SK-MEL-5 (cell line): ENCODE results near the gene TNFRSF6B. TPM values are rescaled to one million over a fixed set of nuclear protein-coding genes. Genes with fewer than 3 reads are reported as not detected.
A peak's percentile ranks its signal among the peaks of the same experiment; 100 is the strongest.

Experiments
- DNase-seq: peaks from one replicate; pipeline ENCODE4 v3.0.0-alpha.2; 2016; ENCODE audit warnings: low read depth, low spot score
- in situ Hi-C: cut with HindIII; loops from 2 replicates; pipeline ENCODE4 v1.10.0; 2016; ENCODE audit warnings: low sequenced_read_pairs, high pct_unique_total_duplicates, low pct_unique_long_range_greater_than_20kb
- total RNA-seq: library from RNA; depleted of rRNA; stranded (reverse); fragments of >200 nt; shearing (Covaris generic); gene quantifications from 2 replicates; pipeline ENCODE4 v1.2.3, GENCODE V29; 2014

Gene TNFRSF6B
- total RNA-seq, 1 experiment from 2014 or later: 1.5 TPM

DNA sequence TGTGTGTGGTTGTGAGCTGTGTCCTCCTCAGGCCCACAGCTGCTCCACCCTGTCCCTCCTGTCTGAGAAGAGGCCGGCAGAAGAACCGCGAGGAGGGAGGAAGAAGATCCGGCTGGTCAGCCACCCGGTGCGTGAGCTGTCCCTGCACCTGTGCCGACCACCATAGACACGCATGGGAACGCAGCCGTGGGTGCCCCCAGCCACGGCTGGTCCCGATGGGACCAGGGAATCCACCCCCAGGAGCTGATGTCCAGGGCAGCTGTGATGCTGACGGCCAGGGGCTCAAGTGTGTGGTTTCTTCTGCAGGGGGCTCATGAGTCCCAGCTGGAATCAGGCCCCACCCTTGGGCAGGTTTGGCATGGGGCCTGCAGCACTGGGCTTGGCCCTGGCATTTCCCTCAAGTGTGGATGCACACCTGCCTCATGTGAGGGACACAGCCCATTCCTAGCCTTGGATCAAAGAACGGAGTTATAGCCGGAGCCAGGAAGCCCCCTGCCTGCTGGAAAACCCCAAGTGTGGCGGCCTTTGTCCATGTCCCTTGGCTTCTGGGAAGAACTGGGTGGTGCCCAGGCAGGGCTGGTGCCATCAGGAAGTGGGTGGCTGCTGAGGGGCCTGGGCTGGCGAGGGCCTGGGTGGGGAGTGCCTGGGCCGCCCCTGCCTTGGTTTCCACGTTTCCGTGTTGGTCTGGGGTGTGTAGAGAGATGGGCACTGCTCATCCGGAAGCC lies 4.6 kb upstream of the TNFRSF6B start:
- in situ Hi-C loops: no loop called here
- DNase-seq: no peak

DNA sequence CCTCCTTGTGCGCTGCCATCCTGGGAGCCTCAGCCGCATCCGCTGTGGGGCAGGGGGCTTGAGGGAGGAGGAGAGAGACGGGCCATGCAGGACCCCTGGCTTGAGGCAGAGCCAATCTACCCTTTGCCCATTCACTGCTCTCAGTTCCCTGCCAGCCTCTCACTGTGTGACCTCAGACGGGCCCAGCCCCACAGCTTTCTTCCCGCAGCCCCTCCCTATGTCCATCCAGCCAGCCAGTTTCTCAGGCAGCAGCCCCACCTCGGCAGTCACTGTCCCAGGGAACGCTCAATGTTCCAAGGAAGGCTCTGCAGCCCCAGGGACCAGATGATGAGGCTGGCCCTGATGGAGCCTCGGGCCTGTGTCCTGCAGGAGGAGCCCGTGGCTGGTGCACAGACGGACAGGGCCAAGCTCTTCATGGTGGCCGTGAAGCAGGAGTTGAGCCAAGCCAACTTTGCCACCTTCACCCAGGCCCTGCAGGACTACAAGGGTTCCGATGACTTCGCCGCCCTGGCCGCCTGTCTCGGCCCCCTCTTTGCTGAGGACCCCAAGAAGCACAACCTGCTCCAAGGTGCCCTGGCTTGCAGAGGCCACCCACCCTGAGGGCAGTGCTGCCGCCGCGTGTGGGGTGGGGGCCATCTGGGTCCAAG lies 3.9 kb upstream of the TNFRSF6B start:
- DNase-seq: peak; percentile 34
- in situ Hi-C loops: no loop called here

DNA sequence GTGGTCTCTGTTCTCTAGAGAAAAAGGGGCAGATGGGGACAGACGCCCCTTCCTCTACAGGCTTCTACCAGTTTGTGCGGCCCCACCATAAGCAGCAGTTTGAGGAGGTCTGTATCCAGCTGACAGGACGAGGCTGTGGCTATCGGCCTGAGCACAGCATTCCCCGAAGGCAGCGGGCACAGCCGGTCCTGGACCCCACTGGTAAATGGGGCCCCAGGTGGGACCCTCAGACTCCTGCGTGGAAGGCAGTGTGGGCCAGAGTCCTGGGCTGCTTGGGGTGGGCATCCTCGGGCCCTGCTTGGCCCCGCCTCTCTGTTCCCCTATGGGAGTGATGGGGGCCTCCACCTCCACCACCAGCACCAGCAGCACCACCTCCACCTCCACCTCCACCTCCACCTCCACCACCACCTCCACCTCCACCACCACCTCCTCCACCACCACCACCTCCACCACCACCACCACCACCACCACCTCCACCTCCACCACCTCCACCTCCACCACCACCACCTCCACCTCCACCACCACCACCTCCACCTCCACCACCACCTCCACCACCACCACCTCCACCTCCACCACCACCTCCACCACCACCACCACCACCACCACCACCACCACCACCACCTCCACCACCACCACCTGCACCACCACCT lies 3.2 kb upstream of the TNFRSF6B start:
- DNase-seq: no peak
- in situ Hi-C loops: no loop called here

DNA sequence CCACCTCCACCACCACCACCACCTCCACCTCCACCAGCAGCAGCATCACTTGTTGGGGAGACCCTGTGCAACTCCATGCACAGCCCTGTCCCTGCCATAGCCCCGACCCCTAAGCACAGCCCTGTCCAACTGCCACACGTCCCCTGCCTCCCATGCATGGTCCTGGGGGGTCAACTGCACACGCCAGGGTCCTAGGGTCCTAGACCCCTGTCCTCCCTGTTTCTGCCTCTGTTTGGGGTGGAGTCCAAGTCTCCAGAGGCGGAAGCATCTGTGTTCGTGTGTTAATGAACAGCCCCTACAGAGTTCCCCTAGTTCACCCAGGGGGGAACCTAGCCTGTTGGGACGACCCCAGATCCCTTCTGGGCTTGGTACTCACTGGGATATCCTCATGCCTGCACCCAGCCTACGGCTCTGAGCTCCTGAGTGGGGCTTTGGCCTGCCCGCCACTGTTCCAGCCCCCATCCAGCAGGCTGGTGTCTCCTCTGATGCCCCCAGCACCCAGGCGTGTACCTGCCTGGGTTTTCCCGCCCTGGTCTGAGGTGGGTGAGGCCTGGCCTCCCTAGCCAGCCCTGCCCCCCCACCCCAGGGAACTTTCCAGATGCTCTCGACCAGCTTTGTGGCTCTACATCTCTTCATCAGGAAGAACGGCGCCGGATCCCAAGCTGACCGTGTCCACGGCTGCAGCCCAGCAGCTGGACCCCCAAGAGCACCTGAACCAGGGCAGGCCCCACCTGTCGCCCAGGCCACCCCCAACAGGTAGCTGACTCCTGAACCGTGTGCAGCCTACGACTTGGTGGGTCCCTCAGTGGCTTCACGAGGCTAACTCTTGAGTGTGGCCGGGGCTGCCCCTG lies 2.5 kb upstream of the TNFRSF6B start:
- no peak for DNase-seq
- in situ Hi-C loops: no loop called here

DNA sequence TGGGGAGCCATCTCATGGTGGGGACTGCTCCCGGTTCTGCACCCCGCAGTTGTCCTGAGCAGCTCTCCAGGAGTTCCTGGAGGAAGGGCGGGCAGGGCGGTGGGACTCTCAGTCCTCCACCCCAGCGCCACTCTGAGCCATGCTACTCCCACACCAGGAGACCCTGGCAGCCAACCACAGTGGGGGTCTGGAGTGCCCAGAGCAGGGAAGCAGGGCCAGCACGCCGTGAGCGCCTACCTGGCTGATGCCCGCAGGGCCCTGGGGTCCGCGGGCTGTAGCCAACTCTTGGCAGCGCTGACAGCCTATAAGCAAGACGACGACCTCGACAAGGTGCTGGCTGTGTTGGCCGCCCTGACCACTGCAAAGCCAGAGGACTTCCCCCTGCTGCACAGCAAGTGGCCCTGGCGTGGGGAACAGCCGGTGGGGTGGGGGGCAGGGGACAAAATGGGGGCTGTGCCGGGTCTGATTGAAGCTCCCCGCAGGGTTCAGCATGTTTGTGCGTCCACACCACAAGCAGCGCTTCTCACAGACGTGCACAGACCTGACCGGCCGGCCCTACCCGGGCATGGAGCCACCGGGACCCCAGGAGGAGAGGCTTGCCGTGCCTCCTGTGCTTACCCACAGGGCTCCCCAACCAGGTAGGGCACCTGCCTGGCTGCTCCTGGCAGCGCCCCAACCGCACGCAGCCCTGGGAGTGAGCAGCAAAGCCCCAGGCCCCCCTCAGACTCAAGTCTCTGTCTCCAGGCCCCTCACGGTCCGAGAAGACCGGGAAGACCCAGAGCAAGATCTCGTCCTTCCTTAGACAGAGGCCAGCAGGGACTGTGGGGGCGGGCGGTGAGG lies 1.6 kb upstream of the TNFRSF6B start:
- no peak for DNase-seq
- in situ Hi-C loops: no loop called here

DNA sequence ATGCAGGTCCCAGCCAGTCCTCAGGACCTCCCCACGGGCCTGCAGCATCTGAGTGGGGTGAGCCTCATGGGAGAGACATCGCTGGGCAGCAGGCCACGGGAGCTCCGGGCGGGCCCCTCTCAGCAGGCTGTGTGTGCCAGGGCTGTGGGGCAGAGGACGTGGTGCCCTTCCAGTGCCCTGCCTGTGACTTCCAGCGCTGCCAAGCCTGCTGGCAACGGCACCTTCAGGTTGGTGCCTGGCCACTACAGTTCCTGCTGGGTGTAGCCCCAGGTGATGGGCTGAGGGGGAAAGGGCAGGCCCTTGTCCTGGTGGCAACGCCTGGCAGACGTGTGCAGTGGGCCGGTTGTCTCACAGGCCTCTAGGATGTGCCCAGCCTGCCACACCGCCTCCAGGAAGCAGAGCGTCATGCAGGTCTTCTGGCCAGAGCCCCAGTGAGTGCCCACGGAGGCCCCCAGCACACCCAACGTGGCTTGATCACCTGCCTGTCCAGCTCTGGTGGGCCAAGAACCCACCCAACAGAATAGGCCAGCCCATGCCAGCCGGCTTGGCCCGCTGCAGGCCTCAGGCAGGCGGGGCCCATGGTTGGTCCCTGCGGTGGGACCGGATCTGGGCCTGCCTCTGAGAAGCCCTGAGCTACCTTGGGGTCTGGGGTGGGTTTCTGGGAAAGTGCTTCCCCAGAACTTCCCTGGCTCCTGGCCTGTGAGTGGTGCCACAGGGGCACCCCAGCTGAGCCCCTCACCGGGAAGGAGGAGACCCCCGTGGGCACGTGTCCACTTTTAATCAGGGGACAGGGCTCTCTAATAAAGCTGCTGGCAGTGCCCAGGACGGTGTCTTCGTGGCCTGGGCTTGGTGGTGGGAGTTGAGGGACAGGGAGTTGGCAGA lies 787 bp upstream of the TNFRSF6B start:
- no peak for DNase-seq
- in situ Hi-C loops: no loop called here

DNA sequence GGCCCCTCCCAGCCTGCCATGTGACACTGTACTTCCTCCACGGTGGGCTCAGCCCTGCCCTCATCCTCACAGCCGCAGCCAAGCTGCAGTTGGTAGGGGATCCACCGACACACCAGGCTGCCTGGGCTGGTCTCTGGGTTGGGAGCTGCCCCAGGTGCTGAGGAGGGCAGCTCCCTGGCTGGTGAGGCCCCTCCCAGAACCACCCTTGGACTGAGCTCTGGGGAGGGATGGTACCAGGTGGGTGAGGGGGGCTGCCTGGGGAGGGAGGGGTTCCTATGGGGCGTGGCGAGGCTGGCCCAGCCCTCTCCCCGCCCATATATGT lies 185 bp upstream of the TNFRSF6B start:
- in situ Hi-C loops: no loop called here

DNA sequence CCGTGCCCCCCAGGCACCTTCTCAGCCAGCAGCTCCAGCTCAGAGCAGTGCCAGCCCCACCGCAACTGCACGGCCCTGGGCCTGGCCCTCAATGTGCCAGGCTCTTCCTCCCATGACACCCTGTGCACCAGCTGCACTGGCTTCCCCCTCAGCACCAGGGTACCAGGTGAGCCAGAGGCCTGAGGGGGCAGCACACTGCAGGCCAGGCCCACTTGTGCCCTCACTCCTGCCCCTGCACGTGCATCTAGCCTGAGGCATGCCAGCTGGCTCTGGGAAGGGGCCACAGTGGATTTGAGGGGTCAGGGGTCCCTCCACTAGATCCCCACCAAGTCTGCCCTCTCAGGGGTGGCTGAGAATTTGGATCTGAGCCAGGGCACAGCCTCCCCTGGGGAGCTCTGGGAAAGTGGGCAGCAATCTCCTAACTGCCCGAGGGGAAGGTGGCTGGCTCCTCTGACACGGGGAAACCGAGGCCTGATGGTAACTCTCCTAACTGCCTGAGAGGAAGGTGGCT lies 960 bp downstream of the TNFRSF6B start:
- in situ Hi-C loops: no loop called here
- DNase-seq: no peak

More for the DNA sequence above, 185 bp upstream of the TNFRSF6B start:
- DNase-seq: no peak

DNA sequence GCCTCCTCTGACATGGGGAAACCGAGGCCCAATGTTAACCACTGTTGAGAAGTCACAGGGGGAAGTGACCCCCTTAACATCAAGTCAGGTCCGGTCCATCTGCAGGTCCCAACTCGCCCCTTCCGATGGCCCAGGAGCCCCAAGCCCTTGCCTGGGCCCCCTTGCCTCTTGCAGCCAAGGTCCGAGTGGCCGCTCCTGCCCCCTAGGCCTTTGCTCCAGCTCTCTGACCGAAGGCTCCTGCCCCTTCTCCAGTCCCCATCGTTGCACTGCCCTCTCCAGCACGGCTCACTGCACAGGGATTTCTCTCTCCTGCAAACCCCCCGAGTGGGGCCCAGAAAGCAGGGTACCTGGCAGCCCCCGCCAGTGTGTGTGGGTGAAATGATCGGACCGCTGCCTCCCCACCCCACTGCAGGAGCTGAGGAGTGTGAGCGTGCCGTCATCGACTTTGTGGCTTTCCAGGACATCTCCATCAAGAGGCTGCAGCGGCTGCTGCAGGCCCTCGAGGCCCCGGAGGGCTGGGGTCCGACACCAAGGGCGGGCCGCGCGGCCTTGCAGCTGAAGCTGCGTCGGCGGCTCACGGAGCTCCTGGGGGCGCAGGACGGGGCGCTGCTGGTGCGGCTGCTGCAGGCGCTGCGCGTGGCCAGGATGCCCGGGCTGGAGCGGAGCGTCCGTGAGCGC lies 1.6 kb downstream of the TNFRSF6B start:
- no peak for DNase-seq
- in situ Hi-C loops: no loop called here

DNA sequence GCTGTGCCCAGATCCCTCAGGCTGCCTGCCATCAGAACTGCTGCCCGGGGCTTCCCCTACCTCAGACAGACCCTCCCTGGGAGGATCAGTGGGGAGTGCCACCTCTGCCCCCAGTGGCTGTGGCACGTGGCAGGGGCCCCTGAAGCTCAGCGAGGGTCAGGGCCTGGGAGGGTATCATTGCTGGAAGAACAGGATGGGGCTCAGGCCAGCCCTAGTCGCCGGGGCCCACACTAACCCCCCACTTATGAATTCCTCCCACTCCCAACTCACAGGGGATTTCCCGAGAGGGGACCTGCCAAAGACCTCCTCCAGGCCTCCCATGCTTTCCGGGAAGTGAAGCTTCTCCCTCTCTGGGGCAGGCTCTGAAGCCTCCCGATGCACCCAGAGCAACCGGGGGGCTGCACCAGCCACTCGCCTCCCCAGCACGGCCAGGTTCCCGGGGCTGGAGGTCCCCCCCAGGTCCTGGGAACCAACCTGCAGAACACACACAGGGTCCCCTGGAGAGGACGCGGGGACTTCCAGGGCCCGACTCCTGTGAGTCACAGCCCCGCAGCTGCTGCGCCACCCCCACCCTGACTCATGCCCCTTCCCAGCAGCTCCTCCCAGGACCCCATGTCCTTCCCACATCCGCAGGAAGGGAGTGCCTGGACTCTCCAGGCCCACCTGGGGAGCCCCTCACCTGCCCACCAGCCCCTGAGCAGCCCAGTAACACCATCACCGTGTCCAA lies 2.5 kb downstream of the TNFRSF6B start:
- no peak for DNase-seq
- in situ Hi-C loops: no loop called here

DNA sequence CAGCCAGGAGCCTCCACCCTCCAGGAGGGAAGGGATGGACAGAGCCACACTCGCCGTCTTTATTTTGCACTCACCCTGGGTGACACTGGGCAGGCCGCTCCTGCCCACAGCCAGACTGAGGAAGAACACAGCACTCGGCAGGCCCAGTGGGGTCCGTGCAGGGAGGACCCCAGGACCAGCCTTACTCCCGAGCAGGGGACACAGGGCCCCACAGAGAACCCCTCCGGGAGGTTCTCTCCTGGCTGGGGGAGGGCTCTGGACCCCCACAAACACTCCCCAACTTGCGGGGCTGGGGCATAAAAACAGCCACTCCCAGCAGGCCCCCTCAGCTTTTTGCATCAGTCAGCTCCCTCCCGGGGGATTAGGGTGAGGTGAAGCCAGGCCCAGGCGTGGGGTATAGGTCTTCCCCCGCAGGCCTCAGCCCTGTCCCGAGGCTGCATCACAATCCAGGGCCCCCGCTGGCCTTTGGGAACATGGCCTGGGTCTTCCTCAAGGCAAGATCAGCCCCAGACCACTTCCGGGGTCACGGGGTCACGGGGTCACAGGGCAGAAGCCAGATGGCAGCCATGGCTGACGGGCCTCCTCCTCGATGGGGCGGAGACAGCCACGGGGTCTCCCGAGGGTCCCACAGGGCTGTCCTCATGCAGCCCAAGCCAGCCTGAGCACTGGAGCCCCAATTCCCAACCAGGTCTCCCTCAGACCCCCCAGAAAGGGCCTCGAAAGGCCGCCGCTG lies 3.2 kb downstream of the TNFRSF6B start:
- in situ Hi-C loops: no loop called here
- no peak for DNase-seq

DNA sequence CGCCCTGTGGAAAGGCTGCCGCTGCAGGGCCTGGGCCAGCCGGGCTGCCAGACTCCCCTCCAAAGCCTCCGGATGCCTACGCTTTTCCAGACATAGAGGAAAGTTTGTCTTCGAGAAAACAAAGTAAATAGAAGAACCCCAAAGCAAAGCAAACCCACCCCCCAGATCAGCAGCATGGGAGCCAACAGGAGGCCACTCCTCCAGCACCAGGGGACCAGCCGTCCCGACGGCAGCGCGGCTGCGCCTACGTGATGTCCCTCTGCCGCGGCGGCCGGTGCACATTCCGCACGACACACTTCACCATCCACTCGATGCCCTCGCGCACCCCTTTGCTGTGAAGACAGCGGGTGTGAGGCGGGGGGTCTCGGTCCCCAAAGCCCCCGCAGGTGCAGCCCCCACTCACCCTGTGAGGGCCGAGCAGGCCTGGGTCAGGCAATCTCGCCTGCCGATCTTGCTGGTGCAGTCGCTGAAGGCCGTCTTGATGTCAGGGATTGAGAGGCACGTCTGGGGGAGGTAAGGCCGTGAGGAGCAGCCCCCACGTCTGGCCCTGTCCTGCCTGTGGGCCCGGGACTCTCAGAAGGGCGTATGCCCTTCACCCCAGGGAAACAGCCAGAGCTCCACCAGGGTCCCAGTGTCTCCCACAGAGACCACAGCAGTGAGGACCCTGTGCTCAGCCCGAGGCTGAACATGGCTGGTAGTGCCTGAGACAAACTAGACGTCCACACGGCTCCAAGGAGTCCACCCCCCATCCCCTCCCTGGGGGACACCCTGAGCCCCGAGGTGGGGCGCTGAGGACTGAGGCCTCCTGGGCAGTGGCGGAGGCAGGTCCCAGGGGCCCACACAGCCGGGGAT lies 4.0 kb downstream of the TNFRSF6B start:
- no peak for DNase-seq
- in situ Hi-C loops: no loop called here

DNA sequence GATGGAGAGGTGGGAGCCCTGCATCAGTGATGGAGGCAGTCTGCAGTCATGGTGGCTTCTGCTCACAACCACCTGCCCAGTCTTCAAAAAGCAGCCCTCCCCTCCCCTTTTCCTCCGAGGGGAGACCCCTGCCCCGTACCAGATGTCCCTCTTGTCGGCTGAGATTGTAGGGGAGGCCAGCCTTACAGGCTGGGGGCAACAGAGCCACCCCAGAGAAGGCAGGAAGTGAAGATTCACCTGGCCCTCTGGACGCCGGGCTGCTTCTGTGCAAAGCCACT lies 4.5 kb downstream of the TNFRSF6B start:
- in situ Hi-C loops: no loop called here
- no peak for DNase-seq

DNA sequence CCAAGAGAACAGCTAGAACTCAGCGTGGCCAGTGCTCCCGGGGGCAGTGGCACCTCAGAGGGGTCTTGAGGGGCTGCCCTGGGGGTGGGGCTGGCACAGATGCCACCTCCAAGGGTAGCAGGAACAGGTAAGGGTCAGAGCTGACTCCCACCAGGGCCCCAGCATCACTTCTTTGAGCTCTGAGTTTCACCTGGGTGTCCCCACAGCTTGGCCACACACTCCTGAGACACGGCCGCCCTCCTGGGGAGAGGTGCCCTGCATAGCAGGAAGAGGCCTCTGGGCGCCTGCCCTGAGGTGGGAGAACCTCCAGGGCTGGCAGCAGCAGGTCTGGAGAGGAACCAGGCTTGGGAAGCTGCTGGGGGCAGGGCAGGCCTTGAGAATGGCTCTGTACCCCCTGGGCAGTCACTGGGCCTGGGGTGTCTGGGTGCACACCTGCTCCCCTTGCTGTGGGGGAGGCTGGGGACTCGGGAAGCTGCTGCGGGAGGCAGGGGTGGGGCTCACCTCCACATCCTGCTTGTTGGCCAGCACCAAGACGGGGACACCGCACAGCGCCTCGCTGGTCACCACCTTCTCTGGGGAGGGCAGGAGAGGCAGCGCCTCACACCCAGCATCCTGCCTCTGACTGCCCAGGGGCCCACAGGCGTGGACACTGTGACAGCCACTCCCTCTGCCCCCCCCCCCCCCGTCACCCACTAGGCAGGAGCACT lies 5.0 kb downstream of the TNFRSF6B start:
- no peak for DNase-seq
- in situ Hi-C loops: no loop called here
